NCI-H526 (cell line): ENCODE data around the gene PNPLA5.
A peak's percentile ranks its signal among the peaks of the same experiment; 100 is the strongest.
"Not testable (repeated sequence)": the region's sequence is repeated elsewhere in the genome, so short reads cannot be mapped to it uniquely, and the experiment has no call there.

ENCODE experiments used
- DNase-seq, 2 experiments: peaks; one replicate each; lab custom pipeline; 2025; lab: John Stamatoyannopoulos, UW

The PNPLA5 gene

GRCh38 chr22:43891360-43892182, at the start of gene PNPLA5:
PNPLA5 (minus strand) TSS chr22:43892013; CDS start chr22:43891880, 133 bp downstream.
- DNase-seq: peak in 1 of 2 experiments; percentile 27

GRCh38 chr22:43941449-43941848, 49.6 kb upstream of the PNPLA5 start:
- DNase-seq: no peak

- no peak for DNase-seq
Measured at GRCh38 chr22:43931771-43932170, 40.0 kb upstream of the PNPLA5 start.

- no peak for DNase-seq
Measured at GRCh38 chr22:43928908-43929307, 37.1 kb upstream of the PNPLA5 start.

- no peak for DNase-seq
Measured at GRCh38 chr22:43928468-43928867, 36.7 kb upstream of the PNPLA5 start.

GRCh38 chr22:43926349-43926710, 34.5 kb upstream of the PNPLA5 start:
- DNase-seq: no peak

GRCh38 chr22:43925433-43926348, 33.9 kb upstream of the PNPLA5 start:
- DNase-seq: peak in 1 of 2 experiments; percentile 30

- no peak for DNase-seq
Measured at GRCh38 chr22:43924877-43925276, 33.1 kb upstream of the PNPLA5 start.

GRCh38 chr22:43923631-43924464, 32.0 kb upstream of the PNPLA5 start, which contains the start of gene PNPLA3:
PNPLA3 (plus strand) TSS chr22:43923805; CDS start chr22:43923912, 107 bp downstream.
- DNase-seq: peak; percentile 41 to 87

GRCh38 chr22:43923191-43923590, 31.4 kb upstream of the PNPLA5 start:
- DNase-seq: no peak

GRCh38 chr22:43922123-43922522, 30.3 kb upstream of the PNPLA5 start:
- no peak for DNase-seq

GRCh38 chr22:43921370-43921769, 29.6 kb upstream of the PNPLA5 start:
- no peak for DNase-seq

GRCh38 chr22:43919106-43919973, 27.5 kb upstream of the PNPLA5 start:
- no peak for DNase-seq

- no peak for DNase-seq
Measured at GRCh38 chr22:43917521-43917920, 25.7 kb upstream of the PNPLA5 start.

GRCh38 chr22:43911351-43911750, 19.5 kb upstream of the PNPLA5 start:
- DNase-seq: no peak

- DNase-seq: no peak
Measured at GRCh38 chr22:43910178-43910695, 18.4 kb upstream of the PNPLA5 start.

- no peak for DNase-seq
Measured at GRCh38 chr22:43909708-43910107, 17.9 kb upstream of the PNPLA5 start.

GRCh38 chr22:43905681-43906080, 13.9 kb upstream of the PNPLA5 start:
- DNase-seq: no peak

GRCh38 chr22:43904412-43904811, 12.6 kb upstream of the PNPLA5 start:
- not testable (repeated sequence) for DNase-seq

GRCh38 chr22:43903033-43903432, 11.2 kb upstream of the PNPLA5 start:
- DNase-seq: not testable (repeated sequence)
